Measurements from ENCODE around the gene PLA2G4B.
"Not testable (repeated sequence)": the region's sequence is repeated elsewhere in the genome, so short reads cannot be mapped to it uniquely, and the experiment has no call there.

The PLA2G4B gene

GRCh38 chr15:41827880-41828806 lies 10.5 kb upstream of the PLA2G4B start, which contains the start of gene JMJD7:
JMJD7 (plus strand) TSS chr15:41828092; CDS start chr15:41828125, 33 bp downstream.
- peak; percentile 25 for DNase-seq

- DNase-seq: no peak
Observed at GRCh38 chr15:41828807-41829141, 9.9 kb upstream of the PLA2G4B start.

- no peak for DNase-seq
Observed at GRCh38 chr15:41829959-41830646, 8.5 kb upstream of the PLA2G4B start.

- not testable (repeated sequence) for DNase-seq
Observed at GRCh38 chr15:41831291-41831690, 7.4 kb upstream of the PLA2G4B start.

GRCh38 chr15:41832208-41832607 lies 6.4 kb upstream of the PLA2G4B start:
- DNase-seq: no peak

GRCh38 chr15:41832875-41833274 lies 5.8 kb upstream of the PLA2G4B start:
- DNase-seq: peak; percentile 80

GRCh38 chr15:41834096-41834495 lies 4.6 kb upstream of the PLA2G4B start:
- no peak for DNase-seq

- no peak for DNase-seq
Observed at GRCh38 chr15:41836073-41836472, 2.6 kb upstream of the PLA2G4B start.

GRCh38 chr15:41836713-41837454 lies 1.8 kb upstream of the PLA2G4B start:
- no peak for DNase-seq

- no peak for DNase-seq
Observed at GRCh38 chr15:41839781-41840491, 1.3 kb downstream of the PLA2G4B start.

GRCh38 chr15:41840673-41841072 lies 2.0 kb downstream of the PLA2G4B start:
- no peak for DNase-seq

GRCh38 chr15:41841131-41841530 lies 2.5 kb downstream of the PLA2G4B start:
- DNase-seq: no peak

GRCh38 chr15:41842229-41842628 lies 3.6 kb downstream of the PLA2G4B start:
- DNase-seq: no peak

- no peak for DNase-seq
Observed at GRCh38 chr15:41843571-41843970, 4.9 kb downstream of the PLA2G4B start.

GRCh38 chr15:41844814-41845213 lies 6.2 kb downstream of the PLA2G4B start:
- no peak for DNase-seq

GRCh38 chr15:41847206-41847605 lies 8.6 kb downstream of the PLA2G4B start:
- DNase-seq: no peak

- DNase-seq: no peak
Observed at GRCh38 chr15:41847981-41848380, 9.3 kb downstream of the PLA2G4B start.

- DNase-seq: no peak
Observed at GRCh38 chr15:41848631-41849030, 10.0 kb downstream of the PLA2G4B start.

GRCh38 chr15:41849204-41849603 lies 10.6 kb downstream of the PLA2G4B start:
- DNase-seq: no peak

GRCh38 chr15:41849861-41850260 lies 11.2 kb downstream of the PLA2G4B start:
- no peak for DNase-seq

GRCh38 chr15:41850482-41851166 lies 12.0 kb downstream of the PLA2G4B start:
- DNase-seq: no peak

GRCh38 chr15:41851167-41851523 lies 12.5 kb downstream of the PLA2G4B start:
- DNase-seq: no peak
